ENCODE results near the gene PLA2G4E. TPM values are rescaled to one million over a fixed set of nuclear protein-coding genes. Genes with fewer than 3 reads are reported as not detected.

Gene PLA2G4E
- total RNA-seq, 1 experiment from 2014 or later, result 1.8 TPM

- no peaks in the 10 kb centered on the region for H3K36me3 ChIP-seq (ENCODE audit: control insufficient read depth, insufficient read depth, low read length)
- H3K4me3 ChIP-seq (ENCODE audit: low read depth, low read length), result no peak overlapping the region
- Mint-ChIP-seq H3K27ac (ENCODE audit: unreplicated experiment) (peak overlapping the region; percentile 35), H3K9me3 (ENCODE audit: unreplicated experiment) (no peaks in the 10 kb centered on the region), H3K4me1 (ENCODE audit: low read depth, unreplicated experiment) (peaks cover 21% of the 10 kb centered on the region), H3K4me3 (ENCODE audit: unreplicated experiment) (no peak overlapping the region), H3K36me3 (ENCODE audit: insufficient read depth, unreplicated experiment) (peaks cover 60% of the 10 kb centered on the region), H3K27me3 (ENCODE audit: insufficient read depth, unreplicated experiment) (no peaks in the 10 kb centered on the region)
- peaks cover 21% of the 10 kb centered on the region for H3K4me1 ChIP-seq
- no peaks in the 10 kb centered on the region for H3K9me3 ChIP-seq
- TF ChIP-seq CTCF (IDR thresholded peaks at IDR 0.05; ENCODE audit: insufficient read depth in 1 of 2, low read depth in 1 of 2, low read length in 1 of 2, severe bottlenecking in 1 of 2, unreplicated experiment in 1 of 2), result peak; percentile 25 to 29
- CTCF ChIA-PET, result interaction anchor here (1.1 kb wide), 1 partner anchor 51 kb away, joined by 6 read pairs; no protein-coding TSS in a partner anchor
- POLR2A ChIA-PET, result no interaction called here
- BruUV-seq (replicated peaks), result no TSS peak
- DNase-seq, result peak in 1 of 2 experiments; percentile 42
- intact Hi-C loops (cut with micrococcal nuclease; ENCODE audit: unreplicated experiment), result loop anchor here (2.0 kb wide), 1 partner anchor 25 kb away; no protein-coding TSS in a partner anchor
- no peaks in the 10 kb centered on the region for H3K27me3 ChIP-seq (replicated peaks; ENCODE audit: control insufficient read depth, insufficient read depth, low read length)
These were observed 64.9 kb downstream of the PLA2G4E start for GRCh38 chr15:41955807-41956525.

DNA sequence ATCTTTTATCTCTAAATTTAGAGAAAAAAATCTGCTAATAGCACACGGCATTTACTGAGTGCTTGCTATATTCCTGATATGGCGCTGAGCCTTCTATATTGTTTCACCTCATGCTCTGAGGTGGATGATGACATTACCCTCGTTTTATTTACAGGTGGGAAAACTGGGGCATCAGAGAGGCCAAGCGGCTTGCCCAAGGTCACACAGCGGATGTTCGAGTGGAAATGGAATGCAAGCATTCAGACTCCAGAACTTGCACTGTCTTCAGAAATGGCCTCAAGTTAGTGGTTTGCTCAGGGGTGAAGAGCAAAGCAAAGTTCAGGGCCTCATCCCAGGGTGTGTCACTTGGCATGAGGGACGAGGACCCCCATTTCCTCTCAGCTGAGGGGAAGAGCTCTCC lies 65.7 kb downstream of the PLA2G4E start:
- DNase-seq, result no peak
- Histone ChIP-seq H3K36me3 (ENCODE audit: control insufficient read depth, insufficient read depth, low read length) (peaks cover 1% of the 10 kb centered on the region; the same call in 1 of the 2 replicates), H3K4me3 (ENCODE audit: low read depth, low read length) (no peak overlapping the region), H3K27me3 (replicated peaks; ENCODE audit: control insufficient read depth, insufficient read depth, low read length) (no peaks in the 10 kb centered on the region), H3K4me1 (peaks cover 21% of the 10 kb centered on the region), H3K9me3 (no peaks in the 10 kb centered on the region)
- intact Hi-C loops (cut with micrococcal nuclease; ENCODE audit: unreplicated experiment), result no loop called here
- BruUV-seq (replicated peaks), result no TSS peak
- TF ChIP-seq CTCF (IDR thresholded peaks at IDR 0.05; ENCODE audit: insufficient read depth in 1 of 2, low read depth in 1 of 2, low read length in 1 of 2, severe bottlenecking in 1 of 2, unreplicated experiment in 1 of 2), result no peak
- Mint-ChIP-seq H3K4me1 (ENCODE audit: low read depth, unreplicated experiment) (peaks cover 25% of the 10 kb centered on the region), H3K36me3 (ENCODE audit: insufficient read depth, unreplicated experiment) (peaks cover 62% of the 10 kb centered on the region), H3K9me3 (ENCODE audit: unreplicated experiment) (no peaks in the 10 kb centered on the region), H3K4me3 (ENCODE audit: unreplicated experiment) (no peak overlapping the region), H3K27ac (ENCODE audit: unreplicated experiment) (no peak overlapping the region), H3K27me3 (ENCODE audit: insufficient read depth, unreplicated experiment) (no peaks in the 10 kb centered on the region)
- ChIA-PET POLR2A (no interaction called here), CTCF (no interaction called here)

- Mint-ChIP-seq H3K4me1 (ENCODE audit: low read depth, unreplicated experiment) (peaks cover 25% of the 10 kb centered on the region), H3K9me3 (ENCODE audit: unreplicated experiment) (no peaks in the 10 kb centered on the region), H3K4me3 (ENCODE audit: unreplicated experiment) (no peak overlapping the region), H3K27ac (ENCODE audit: unreplicated experiment) (no peak overlapping the region), H3K36me3 (ENCODE audit: insufficient read depth, unreplicated experiment) (peaks cover 62% of the 10 kb centered on the region), H3K27me3 (ENCODE audit: insufficient read depth, unreplicated experiment) (no peaks in the 10 kb centered on the region)
- Histone ChIP-seq H3K9me3 (no peaks in the 10 kb centered on the region), H3K4me3 (ENCODE audit: low read depth, low read length) (no peak overlapping the region), H3K27me3 (replicated peaks; ENCODE audit: control insufficient read depth, insufficient read depth, low read length) (no peaks in the 10 kb centered on the region), H3K36me3 (ENCODE audit: control insufficient read depth, insufficient read depth, low read length) (peaks cover 1% of the 10 kb centered on the region; the same call in 1 of the 2 replicates), H3K4me1 (peaks cover 27% of the 10 kb centered on the region)
- ChIA-PET CTCF (interaction anchor here (0.9 kb wide), 1 partner anchor 180 kb away, joined by 3 read pairs; the partner anchor contains the start of gene MAPKBP1), POLR2A (no interaction called here)
- TF ChIP-seq CTCF (IDR thresholded peaks at IDR 0.05; ENCODE audit: insufficient read depth in 1 of 2, low read depth in 1 of 2, low read length in 1 of 2, severe bottlenecking in 1 of 2, unreplicated experiment in 1 of 2), result no peak
- DNase-seq, result no peak
- BruUV-seq (replicated peaks), result no TSS peak
- intact Hi-C loops (cut with micrococcal nuclease; ENCODE audit: unreplicated experiment), result no loop called here
These were observed 66.8 kb downstream of the PLA2G4E start for GRCh38 chr15:41954036-41954435.

Data from Caco-2 (cell line).